ENCODE results near the gene RIPK1.

DNA sequence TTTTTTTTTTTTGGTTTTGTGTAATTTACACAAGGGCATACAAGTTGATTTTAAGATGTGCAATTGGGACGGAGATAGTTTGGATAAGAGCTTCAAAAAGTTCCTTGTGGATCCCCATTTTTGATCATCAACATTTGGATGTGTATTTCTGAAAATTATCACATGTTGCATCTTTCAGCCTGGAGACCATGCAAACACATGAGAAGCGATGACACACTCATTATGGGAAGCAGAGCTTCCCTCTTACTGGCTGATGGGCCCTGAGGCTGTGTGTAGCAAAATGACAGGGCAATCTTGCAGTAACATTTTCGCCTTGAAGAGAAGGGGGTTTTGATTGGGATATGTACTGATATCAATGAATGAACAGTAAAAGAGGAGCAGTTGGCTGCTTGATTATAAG lies 22.0 kb upstream of the RIPK1 start:
- no peak for TF ChIP-seq CTCF (IDR thresholded peaks at IDR 0.05; ENCODE audit: borderline replicate concordance, extremely low read depth, low read length, poor library complexity, severe bottlenecking)
- no peak for TF ChIP-seq EZH2 (IDR thresholded peaks at IDR 0.05; ENCODE audit: borderline replicate concordance, low read depth, low read length, severe bottlenecking)
